OCI-LY7 (cell line): ENCODE measurements around the gene KRTAP10-9.

Source experiments
- CTCF ChIP-seq: fragments of 200-600 bp; sonication (generic); conservative IDR thresholded peaks from 2 replicates; pipeline ENCODE4 v1.5.1; 2014; ENCODE audit warnings: mild to moderate bottlenecking, antibody characterized with exemption, low read length, moderate library complexity, mixed read lengths
- EZH2phosphoT487 ChIP-seq: fragments of 200-600 bp; sonication (generic); IDR thresholded peaks from 2 replicates; pipeline ENCODE4 v1.6.1; 2018; ENCODE audit warnings: low read depth, borderline replicate concordance, mild to moderate bottlenecking, mixed run types, antibody characterized with exemption, low read length, moderate library complexity, mixed read lengths

GRCh38 chr21:44596068-44596725, 30.7 kb upstream of the KRTAP10-9 start:
- TF ChIP-seq EZH2phosphoT487 (no peak), CTCF (no peak)
